GM18951 (cell line): Measurements from ENCODE around the gene CTNNA2.

ENCODE experiments used
- POLR2A ChIP-seq: IDR thresholded peaks from 4 replicates; pipeline ENCODE4 v1.6.1; 2011; ENCODE audit warnings: mild to moderate bottlenecking; ENCODE audit not compliant: insufficient read length, insufficient read depth; ENCODE audit errors: extremely low read depth
- in situ Hi-C: fragments of 300-500 bp; cut with MboI; formaldehyde crosslinking; loops from one replicate; pipeline ENCODE4 v1.12.0; 2022; ENCODE audit warnings: low sequenced_read_pairs, mixed read lengths, inconsistent platforms; ENCODE audit not compliant: unreplicated experiment

CTNNA2 gene

GRCh38 chr2:80506563-80506962, 993.7 kb downstream of the CTNNA2 start:
- TF ChIP-seq POLR2A = no peak
- in situ Hi-C loops = no loop called here

GRCh38 chr2:80510716-80511115, 997.9 kb downstream of the CTNNA2 start:
- in situ Hi-C loops = no loop called here
- no peak for TF ChIP-seq POLR2A

GRCh38 chr2:80515964-80516363, 1003.1 kb downstream of the CTNNA2 start:
- in situ Hi-C loops = no loop called here
- TF ChIP-seq POLR2A = no peak

GRCh38 chr2:80517316-80517715, 1004.5 kb downstream of the CTNNA2 start:
- no peak for TF ChIP-seq POLR2A
- in situ Hi-C loops = no loop called here

GRCh38 chr2:80519121-80519643, 1006.3 kb downstream of the CTNNA2 start:
- in situ Hi-C loops = no loop called here
- TF ChIP-seq POLR2A = no peak

GRCh38 chr2:80519699-80520291, 1006.9 kb downstream of the CTNNA2 start:
- TF ChIP-seq POLR2A = no peak
- in situ Hi-C loops = no loop called here

- in situ Hi-C loops = no loop called here
- no peak for TF ChIP-seq POLR2A
These were observed 1012.3 kb downstream of the CTNNA2 start for GRCh38 chr2:80525152-80525551.

GRCh38 chr2:80527119-80527518, 1014.3 kb downstream of the CTNNA2 start:
- TF ChIP-seq POLR2A = no peak
- in situ Hi-C loops = no loop called here

GRCh38 chr2:80529466-80530165, 1016.8 kb downstream of the CTNNA2 start:
- in situ Hi-C loops = no loop called here
- TF ChIP-seq POLR2A = no peak

- in situ Hi-C loops = no loop called here
- no peak for TF ChIP-seq POLR2A
These were observed 1017.7 kb downstream of the CTNNA2 start for GRCh38 chr2:80530442-80531064.

- no peak for TF ChIP-seq POLR2A
- in situ Hi-C loops = no loop called here
These were observed 1018.5 kb downstream of the CTNNA2 start for GRCh38 chr2:80531319-80531718.

- in situ Hi-C loops = no loop called here
- no peak for TF ChIP-seq POLR2A
These were observed 1032.8 kb downstream of the CTNNA2 start for GRCh38 chr2:80545420-80546210.

GRCh38 chr2:80546766-80547165, 1033.9 kb downstream of the CTNNA2 start:
- TF ChIP-seq POLR2A = no peak
- in situ Hi-C loops = no loop called here
